MCF 10A (cell line): ENCODE measurements around the gene WWTR1. TPM values are rescaled to one million over a fixed set of nuclear protein-coding genes. Genes with fewer than 3 reads are reported as not detected.

ENCODE experiments used
- BruUV-seq: library from RNA; stranded (reverse); fragments of 400-500 nt; replicated peaks from 2 replicates; lab custom pipeline; 2021; lab: Mats Ljungman, UMichigan
- CTCF ChIA-PET: fragments of 300-600 bp; sonication (Branson Sonifier 250); formaldehyde crosslinking; extraction: SDS; loops from one replicate; lab custom pipeline; 2021; ENCODE audit warnings: antibody characterized with exemption, inconsistent platforms; lab: Yijun Ruan, JAX
- POLR2A ChIA-PET: fragments of 300-600, 350-650 bp; sonication (Branson Sonifier 250); formaldehyde crosslinking; extraction: SDS; loops from one replicate; lab custom pipeline; 2020; ENCODE audit warnings: antibody characterized with exemption, inconsistent platforms; lab: Yijun Ruan, JAX
- DNase-seq: peaks from one replicate; pipeline ENCODE4 v3.0.0-alpha.2; 2018; ENCODE audit not compliant: unreplicated experiment
- H3K27ac Mint-ChIP-seq: one replicate; pipeline ENCODE4 v1.8.0; 2022; ENCODE audit warnings: mild to moderate bottlenecking, low read depth, mixed read lengths; ENCODE audit not compliant: unreplicated experiment
- H3K27me3 Mint-ChIP-seq: one replicate; pipeline ENCODE4 v1.8.0; 2022; ENCODE audit warnings: mixed read lengths; ENCODE audit not compliant: insufficient read depth, unreplicated experiment
- H3K36me3 Mint-ChIP-seq: one replicate; pipeline ENCODE4 v1.8.0; 2022; ENCODE audit warnings: mild to moderate bottlenecking, moderate library complexity, mixed read lengths; ENCODE audit not compliant: insufficient read depth, unreplicated experiment
- H3K4me1 Mint-ChIP-seq: one replicate; pipeline ENCODE4 v1.8.0; 2022; ENCODE audit warnings: mixed read lengths; ENCODE audit not compliant: insufficient read depth, unreplicated experiment
- H3K4me3 Mint-ChIP-seq: one replicate; pipeline ENCODE4 v1.8.0; 2022; ENCODE audit warnings: mild to moderate bottlenecking, moderate library complexity, mixed read lengths; ENCODE audit not compliant: unreplicated experiment
- H3K9me3 Mint-ChIP-seq: one replicate; pipeline ENCODE4 v1.8.0; 2022; ENCODE audit warnings: mixed read lengths; ENCODE audit not compliant: unreplicated experiment
- CTCF ChIP-seq: fragments of 200-600 bp; IDR thresholded peaks from one replicate; pipeline ENCODE4 v1.8.0; 2022; ENCODE audit warnings: antibody characterized with exemption, mild to moderate bottlenecking; ENCODE audit not compliant: unreplicated experiment
- intact Hi-C: fragments of 100-400 bp; cut with micrococcal nuclease; formaldehyde crosslinking; loops from 2 replicates; pipeline ENCODE4 v1.14.1; 2022
- total RNA-seq: library from RNA; stranded (reverse); gene quantifications from 2 replicates; pipeline ENCODE4 v1.2.3, GENCODE V29; 2022

WWTR1 gene
- total RNA-seq, 1 experiment from 2014 or later: 52.9 TPM

- intact Hi-C loops: loop anchor here (5.0 kb wide), 1 partner anchor 146 kb away; the partner anchor contains the start of gene WWTR1
- BruUV-seq: no TSS peak
- ChIA-PET CTCF (interaction anchor here (0.5 to 4.2 kb wide), 17 partner anchors 9 to 264 kb away, joined by 3 to 32 read pairs (median 5); no protein-coding TSS in a partner anchor), POLR2A (interaction anchor here (0.9 to 1.0 kb wide), 2 partner anchors 30 to 194 kb away, joined by 3 read pairs; no protein-coding TSS in a partner anchor)
- Mint-ChIP-seq H3K27me3 (no peaks in the 10 kb centered on the region), H3K27ac (no peak overlapping the region), H3K36me3 (peaks cover 7% of the 10 kb centered on the region), H3K9me3 (no peaks in the 10 kb centered on the region), H3K4me1 (peaks cover 30% of the 10 kb centered on the region), H3K4me3 (no peak overlapping the region)
- TF ChIP-seq CTCF: no peak
- no peak for DNase-seq
These were observed 146.7 kb downstream of the WWTR1 start for GRCh38 chr3:149511040-149511626.

GRCh38 chr3:149510480-149510879, 147.3 kb downstream of the WWTR1 start:
- ChIA-PET POLR2A (no interaction called here), CTCF (interaction anchor here (0.5 to 2.6 kb wide), 7 partner anchors 12 to 237 kb away, joined by 3 to 12 read pairs (median 3); no protein-coding TSS in a partner anchor)
- DNase-seq: no peak
- no peak overlapping the region for H3K27ac Mint-ChIP-seq
- H3K4me1 Mint-ChIP-seq: peaks cover 30% of the 10 kb centered on the region
- no peak for TF ChIP-seq CTCF
- intact Hi-C loops: loop anchor here (5.0 kb wide), 1 partner anchor 147 kb away; the partner anchor contains the start of gene WWTR1
- no peaks in the 10 kb centered on the region for H3K27me3 Mint-ChIP-seq
- no TSS peak for BruUV-seq
- no peak overlapping the region for H3K4me3 Mint-ChIP-seq
- no peaks in the 10 kb centered on the region for H3K9me3 Mint-ChIP-seq
- H3K36me3 Mint-ChIP-seq: peaks cover 7% of the 10 kb centered on the region

GRCh38 chr3:149509526-149509925, 148.3 kb downstream of the WWTR1 start:
- H3K4me3 Mint-ChIP-seq: no peak overlapping the region
- H3K27me3 Mint-ChIP-seq: no peaks in the 10 kb centered on the region
- CTCF ChIA-PET: interaction anchor here (0.5 to 2.6 kb wide), 8 partner anchors 70 to 262 kb away, joined by 3 to 12 read pairs (median 4); no protein-coding TSS in a partner anchor
- H3K36me3 Mint-ChIP-seq: peaks cover 7% of the 10 kb centered on the region
- no peak for TF ChIP-seq CTCF
- H3K27ac Mint-ChIP-seq: no peak overlapping the region
- POLR2A ChIA-PET: interaction anchor here (0.7 to 0.8 kb wide), 2 partner anchors 11 to 221 kb away, joined by 3 read pairs; no protein-coding TSS in a partner anchor
- no peaks in the 10 kb centered on the region for H3K9me3 Mint-ChIP-seq
- no peak for DNase-seq
- BruUV-seq: no TSS peak
- intact Hi-C loops: no loop called here
- H3K4me1 Mint-ChIP-seq: peaks cover 30% of the 10 kb centered on the region
